Esophagus muscularis mucosa (tissue), 4 donors: ENCODE measurements around the gene IP6K3. TPM values are rescaled to one million over a fixed set of nuclear protein-coding genes. Genes with fewer than 3 reads are reported as not detected.

Experiments used
- DNase-seq: peaks from one replicate; pipeline ENCODE4 v3.0.0-alpha.2; 2017; ENCODE audit errors: extremely low spot score
- H3K27ac ChIP-seq, 4 donors: fragments of 200-600 bp; sonication (generic); replicated peaks in 1 of 4; 1 replicate in 3 of 4; 2 replicates in 1 of 4; pipeline ENCODE4 v1.5.1; 2016 to 2019; ENCODE audit warnings: mild to moderate bottlenecking in 1 of 4
- H3K27me3 ChIP-seq, 4 donors: fragments of 200-600 bp; sonication (generic); one replicate each; pipeline versions ENCODE4 v1.5.1 to v1.6.0; 2016 to 2019
- H3K36me3 ChIP-seq, 4 donors: fragments of 200-600 bp; sonication (generic); one replicate each; pipeline ENCODE4 v1.5.1; 2016 to 2019
- H3K4me1 ChIP-seq, 4 donors: fragments of 200-600 bp; sonication (generic); one replicate each; pipeline ENCODE4 v1.5.1; 2016 to 2019
- H3K4me3 ChIP-seq, 4 donors: fragments of 200-600 bp; sonication (generic); 1 replicate in 2 of 4; 2 replicates in 2 of 4; pipeline ENCODE4 v1.5.1; 2016 to 2019; ENCODE audit warnings: mild to moderate bottlenecking in 4 of 4, moderate library complexity in 1 of 4
- H3K9me3 ChIP-seq, 4 donors: fragments of 200-600 bp; sonication (generic); 1 replicate in 3 of 4; 2 replicates in 1 of 4; pipeline ENCODE4 v1.5.1; 2016 to 2019
- CTCF ChIP-seq, 3 experiments: fragments of 200-600 bp in 2 of 3; fragments of 450-650 bp in 1 of 3; sonication (generic) in 2 of 3; IDR thresholded peaks; one replicate each; pipeline ENCODE4 v1.5.1; 2017 to 2019; ENCODE audit warnings: antibody characterized with exemption in 3 of 3, mild to moderate bottlenecking in 2 of 3, moderate library complexity in 1 of 3
- EP300 ChIP-seq: sonication (generic); formaldehyde crosslinking; IDR thresholded peaks from one replicate; pipeline ENCODE4 v1.6.1; 2017; ENCODE audit warnings: antibody characterized with exemption
- POLR2A ChIP-seq: fragments of 450-650 bp; IDR thresholded peaks from one replicate; pipeline ENCODE4 v1.6.1; 2017; ENCODE audit warnings: antibody characterized with exemption, moderate library complexity, mild to moderate bottlenecking, low read depth
- POLR2AphosphoS5 ChIP-seq, 2 donors: sonication (generic); formaldehyde crosslinking; IDR thresholded peaks; one replicate each; pipeline ENCODE4 v1.6.1; 2017; ENCODE audit warnings: antibody characterized with exemption in 2 of 2
- WGBS: methylation state at CpG from one replicate; pipeline ENCODE4 v1.1.5; 2018; 5-methylcytosine and 5-hydroxymethylcytosine counted together
- intact Hi-C: fragments of 100-400 bp; cut with DNase I; formaldehyde crosslinking; loops from one replicate; pipeline ENCODE4 v1.15.1; 2023
- total RNA-seq, 4 donors: library from RNA; depleted of rRNA; stranded (reverse); fragments of >200 nt; gene quantifications; one replicate each; pipeline versions ENCODE4 v1.1.0 to v1.2.1, GENCODE V29; 2016

IP6K3 gene
- total RNA-seq, 4 donors from 2014 or later: 1.2 to 2.8 (median 1.7) TPM

GRCh38 chr6:33689879-33690278 lies 56.8 kb downstream of the IP6K3 start:
- no peak overlapping the region for H3K4me3 ChIP-seq
- intact Hi-C loops: no loop called here
- TF ChIP-seq EP300 (no peak), POLR2AphosphoS5 (IDR thresholded peaks at IDR 0.05) (no peak), POLR2A (no peak), CTCF (IDR thresholded peaks at IDR 0.05) (no peak)
- DNase-seq: no peak
- no peaks in the 10 kb centered on the region for H3K9me3 ChIP-seq
- peaks cover 9 to 97% (median 90%) of the 10 kb centered on the region in 4 donors for H3K36me3 ChIP-seq
- no peaks in the 10 kb centered on the region for H3K27me3 ChIP-seq
- H3K4me1 ChIP-seq: peaks cover 28 to 36% (median 30%) of the 10 kb centered on the region in 4 donors
- 97% methylated on average over 5 of the region's 10 CpGs for WGBS
- H3K27ac ChIP-seq: no peak overlapping the region

- intact Hi-C loops: no loop called here
- no peaks in the 10 kb centered on the region for H3K27me3 ChIP-seq
- DNase-seq: no peak
- peaks cover 20 to 29% (median 22%) of the 10 kb centered on the region in 4 donors for H3K4me1 ChIP-seq
- no peaks in the 10 kb centered on the region for H3K9me3 ChIP-seq
- H3K4me3 ChIP-seq: no peak overlapping the region
- H3K27ac ChIP-seq: no peak overlapping the region
- H3K36me3 ChIP-seq: peaks cover 9 to 97% (median 94%) of the 10 kb centered on the region in 4 donors
- no peak for TF ChIP-seq EP300
- WGBS: 83% methylated on average over 11 of the region's 12 CpGs
Measured at GRCh38 chr6:33689148-33689494, 57.6 kb downstream of the IP6K3 start.

GRCh38 chr6:33688451-33689147 lies 58.1 kb downstream of the IP6K3 start:
- WGBS: 91% methylated on average over 25 of the region's 25 CpGs
- no peak overlapping the region for H3K4me3 ChIP-seq
- peaks cover 15 to 23% (median 17%) of the 10 kb centered on the region in 4 donors for H3K4me1 ChIP-seq
- intact Hi-C loops: no loop called here
- no peak overlapping the region for H3K27ac ChIP-seq
- no peaks in the 10 kb centered on the region for H3K27me3 ChIP-seq
- H3K36me3 ChIP-seq: peaks cover 9 to 97% (median 92%) of the 10 kb centered on the region in 4 donors
- no peak for TF ChIP-seq POLR2A
- TF ChIP-seq POLR2AphosphoS5 (IDR thresholded peaks at IDR 0.05): no peak
- no peak for TF ChIP-seq EP300
- TF ChIP-seq CTCF (IDR thresholded peaks at IDR 0.05): no peak
- no peaks in the 10 kb centered on the region for H3K9me3 ChIP-seq
- DNase-seq: no peak

GRCh38 chr6:33688006-33688405 lies 58.7 kb downstream of the IP6K3 start:
- no peak for DNase-seq
- Histone ChIP-seq H3K27me3 (no peaks in the 10 kb centered on the region), H3K36me3 (peaks cover 8 to 97% (median 93%) of the 10 kb centered on the region in 4 donors), H3K27ac (no peak overlapping the region), H3K4me3 (no peak overlapping the region), H3K4me1 (peaks cover 9 to 18% (median 14%) of the 10 kb centered on the region in 4 donors), H3K9me3 (no peaks in the 10 kb centered on the region)
- TF ChIP-seq EP300 (no peak), POLR2AphosphoS5 (IDR thresholded peaks at IDR 0.05) (no peak), CTCF (IDR thresholded peaks at IDR 0.05) (no peak), POLR2A (no peak)
- WGBS: 92% methylated on average over 13 of the region's 20 CpGs
- intact Hi-C loops: no loop called here

GRCh38 chr6:33686981-33687975 lies 59.4 kb downstream of the IP6K3 start:
- Histone ChIP-seq H3K27ac (no peak overlapping the region), H3K9me3 (no peaks in the 10 kb centered on the region), H3K4me3 (no peak overlapping the region), H3K4me1 (peaks cover 2 to 10% (median 7%) of the 10 kb centered on the region in 4 donors), H3K36me3 (peaks cover 8 to 98% (median 94%) of the 10 kb centered on the region in 4 donors), H3K27me3 (no peaks in the 10 kb centered on the region)
- no peak for DNase-seq
- TF ChIP-seq POLR2A: no peak
- no peak for TF ChIP-seq POLR2AphosphoS5 (IDR thresholded peaks at IDR 0.05)
- no peak for TF ChIP-seq CTCF (IDR thresholded peaks at IDR 0.05)
- TF ChIP-seq EP300: no peak
- 91% methylated on average over 18 of the region's 27 CpGs for WGBS
- intact Hi-C loops: no loop called here
